Limb (tissue), 2 donors: ENCODE results near the gene SMC4.

Source experiments
- DNase-seq, 2 donors: peaks; one replicate each; pipeline ENCODE4 v3.0.0-alpha.2; 2016; ENCODE audit errors: extremely low spot score in 2 of 2

Gene SMC4

GRCh38 chr3:160394009-160394392 is 5.4 kb upstream of the SMC4 start:
- no peak for DNase-seq

- DNase-seq: no peak
Observed at GRCh38 chr3:160395297-160395696, 4.2 kb upstream of the SMC4 start.

- DNase-seq: no peak
Observed at GRCh38 chr3:160398820-160399124, 678 bp upstream of the SMC4 start.

GRCh38 chr3:160400030-160400701 is 716 bp downstream of the SMC4 start:
- DNase-seq: peak in 1 of 2 donors; percentile 67

- peak in 1 of 2 donors; percentile 56 for DNase-seq
Observed at GRCh38 chr3:160400702-160401150, 1.3 kb downstream of the SMC4 start.

GRCh38 chr3:160401291-160402095 is 2.0 kb downstream of the SMC4 start:
- DNase-seq: peak; percentile 32 to 51

GRCh38 chr3:160402221-160403027 is 3.0 kb downstream of the SMC4 start:
- no peak for DNase-seq

- no peak for DNase-seq
Observed at GRCh38 chr3:160403028-160403545, 3.6 kb downstream of the SMC4 start.

GRCh38 chr3:160403796-160404470 is 4.5 kb downstream of the SMC4 start:
- no peak for DNase-seq

GRCh38 chr3:160409812-160410610 is 10.6 kb downstream of the SMC4 start:
- DNase-seq: no peak

GRCh38 chr3:160412477-160412876 is 13.0 kb downstream of the SMC4 start:
- no peak for DNase-seq

- DNase-seq: peak; percentile 79 to 88
Observed at GRCh38 chr3:160413613-160414248, 14.3 kb downstream of the SMC4 start.

- DNase-seq: no peak
Observed at GRCh38 chr3:160417311-160417710, 17.9 kb downstream of the SMC4 start.

- no peak for DNase-seq
Observed at GRCh38 chr3:160427832-160428424, 28.5 kb downstream of the SMC4 start.

GRCh38 chr3:160434071-160434470 is 34.6 kb downstream of the SMC4 start:
- DNase-seq: no peak

- no peak for DNase-seq
Observed at GRCh38 chr3:160435095-160435494, 35.6 kb downstream of the SMC4 start.

- no peak for DNase-seq
Observed at GRCh38 chr3:160435747-160436146, 36.3 kb downstream of the SMC4 start.

GRCh38 chr3:160437083-160437455 is 37.6 kb downstream of the SMC4 start:
- DNase-seq: no peak

GRCh38 chr3:160440687-160441086 is 41.2 kb downstream of the SMC4 start:
- no peak for DNase-seq

GRCh38 chr3:160444411-160444810 is 45.0 kb downstream of the SMC4 start:
- no peak for DNase-seq
